ENCODE results near the gene PXDN. TPM values are rescaled to one million over a fixed set of nuclear protein-coding genes. Genes with fewer than 3 reads are reported as not detected.

PXDN gene
- total RNA-seq, 1 experiment from 2014 or later, result 126 TPM

- DNase-seq (ENCODE audit: low read depth), result no peak
Observed at GRCh38 chr2:1585635-1586034, 158.7 kb downstream of the PXDN start.

GRCh38 chr2:1584691-1585485 lies 159.4 kb downstream of the PXDN start:
- DNase-seq (ENCODE audit: low read depth), result no peak

- DNase-seq (ENCODE audit: low read depth), result no peak
Observed at GRCh38 chr2:1584051-1584531, 160.2 kb downstream of the PXDN start.

GRCh38 chr2:1582891-1583341 lies 161.4 kb downstream of the PXDN start:
- DNase-seq (ENCODE audit: low read depth), result no peak

GRCh38 chr2:1581965-1582625 lies 162.2 kb downstream of the PXDN start:
- no peak for DNase-seq (ENCODE audit: low read depth)
